HCT116 (cell line): ENCODE results near the gene CEP70. TPM values are rescaled to one million over a fixed set of nuclear protein-coding genes. Genes with fewer than 3 reads are reported as not detected.
"Not testable (repeated sequence)": the region's sequence is repeated elsewhere in the genome, so short reads cannot be mapped to it uniquely, and the experiment has no call there.

Experiments
- ATAC-seq: fragments of 200-7000 bp; cut with Tn5 transposase; 2 replicates; pipeline ENCODE4 v1.9.1; 2020; ENCODE audit warnings: mild to moderate bottlenecking, moderate library complexity
- BruUV-seq: library from RNA; stranded (reverse); fragments of 400-500 nt; replicated peaks from 2 replicates; lab custom pipeline; 2021; lab: Mats Ljungman, UMichigan
- CTCF ChIA-PET: fragments of 300-600 bp; sonication (Branson Sonifier 250); formaldehyde crosslinking; loops from one replicate; lab custom pipeline; 2021; ENCODE audit warnings: antibody characterized with exemption; lab: Charles Lee
- POLR2A ChIA-PET: fragments of 300-600, 350-600 bp; sonication (Branson Sonifier 250); formaldehyde crosslinking; loops from one replicate; lab custom pipeline; 2021; ENCODE audit warnings: antibody characterized with exemption; lab: Charles Lee
- RAD21 ChIA-PET, 2 experiments: fragments of 300-600 bp; sonication (Branson Sonifier 250); formaldehyde crosslinking; loops; one replicate each; lab custom pipeline; 2023; ENCODE audit warnings: low total read pairs in 2 of 2; ENCODE audit not compliant: uncharacterized antibody in 2 of 2, unreplicated experiment in 2 of 2, low non-redundant PET in 1 of 2; lab: Charles Lee
- DNase-seq: peaks from one replicate; pipeline ENCODE4 v3.0.0-alpha.2; 2010; ENCODE audit warnings: low read depth, low spot score
- H2AFZ ChIP-seq: fragments of 200-600 bp; shearing (Covaris generic), sonication (generic); 2 replicates; pipeline ENCODE4 v1.6.1; 2017; ENCODE audit warnings: low read depth, mixed run types, mixed read lengths, antibody characterized with exemption, low read length; ENCODE audit not compliant: poor library complexity, severe bottlenecking
- H3K27ac ChIP-seq: 2 replicates; pipeline ENCODE4 v1.5.1; 2012; ENCODE audit warnings: low read depth, low read length
- H3K27me3 ChIP-seq: fragments of 200-600 bp; sonication (generic); 2 replicates; pipeline ENCODE4 v1.6.1; 2016; ENCODE audit warnings: mixed run types, low read length, mixed read lengths; ENCODE audit not compliant: insufficient read depth
- H3K36me3 ChIP-seq, 2 experiments: fragments of 200-500 bp in 1 of 2; fragments of 200-600 bp in 1 of 2; sonication (Bioruptor generic) in 1 of 2; sonication (generic) in 1 of 2; 2 replicates each; pipeline versions ENCODE4 v1.5.1 to v1.6.1; 2014 to 2016; ENCODE audit warnings: low read length in 2 of 2, inconsistent platforms in 1 of 2, mixed read lengths in 1 of 2, mixed run types in 1 of 2; ENCODE audit not compliant: insufficient read depth in 2 of 2, control insufficient read depth in 1 of 2
- H3K4me1 ChIP-seq, 2 experiments: fragments of 200-600 bp in 1 of 2; sonication (generic) in 1 of 2; 2 replicates each; pipeline versions ENCODE4 v1.5.1 to v1.6.1; 2012 to 2017; ENCODE audit warnings: low read length in 2 of 2, inconsistent platforms in 1 of 2, mild to moderate bottlenecking in 1 of 2, mixed read lengths in 1 of 2, mixed run types in 1 of 2, moderate library complexity in 1 of 2; ENCODE audit not compliant: insufficient read depth in 2 of 2, control insufficient read depth in 1 of 2
- H3K4me2 ChIP-seq: fragments of 200-600 bp; sonication (generic); 2 replicates; pipeline ENCODE4 v1.6.1; 2017; ENCODE audit warnings: mixed run types, low read length, mixed read lengths
- H3K4me3 ChIP-seq, 2 experiments: fragments of 200-600 bp in 1 of 2; sonication (generic) in 1 of 2; replicated peaks in 1 of 2; 2 replicates each; pipeline ENCODE4 v1.5.1; 2011 to 2016; ENCODE audit warnings: low read length in 2 of 2, control low read depth in 1 of 2, low read depth in 1 of 2, mild to moderate bottlenecking in 1 of 2, mixed read lengths in 1 of 2, mixed run types in 1 of 2
- H3K79me2 ChIP-seq: fragments of 200-600 bp; sonication (generic); 2 replicates; pipeline ENCODE4 v1.6.1; 2017; ENCODE audit warnings: mild to moderate bottlenecking, mixed run types, low read length, moderate library complexity, mixed read lengths; ENCODE audit not compliant: insufficient read depth
- H3K9ac ChIP-seq: fragments of 200-600 bp; sonication (generic); 2 replicates; pipeline ENCODE4 v1.6.1; 2016; ENCODE audit warnings: low read length, mixed read lengths
- H3K9me2 ChIP-seq: fragments of 200-600 bp; sonication (generic), shearing (Covaris generic); 2 replicates; pipeline ENCODE4 v1.6.1; 2017; ENCODE audit warnings: mixed run types, mild to moderate bottlenecking, moderate library complexity; ENCODE audit not compliant: insufficient read depth
- H3K9me3 ChIP-seq, 2 experiments: fragments of 200-500 bp in 1 of 2; fragments of 200-600 bp in 1 of 2; sonication (Bioruptor generic) in 1 of 2; sonication (generic) in 1 of 2; 2 replicates each; pipeline ENCODE4 v1.6.1; 2014 to 2017; ENCODE audit warnings: low read length in 2 of 2, mixed read lengths in 2 of 2, inconsistent platforms in 1 of 2, low read depth in 1 of 2, mild to moderate bottlenecking in 1 of 2, mixed run types in 1 of 2, moderate library complexity in 1 of 2; ENCODE audit not compliant: control insufficient read depth in 1 of 2, insufficient read depth in 1 of 2
- H4K20me1 ChIP-seq: fragments of 200-600 bp; sonication (generic), shearing (Covaris generic); 2 replicates; pipeline ENCODE4 v1.6.1; 2017; ENCODE audit warnings: mixed run types, mild to moderate bottlenecking, moderate library complexity; ENCODE audit not compliant: insufficient read depth
- JUND ChIP-seq: IDR thresholded peaks from 2 replicates; pipeline ENCODE4 v1.6.1; 2012
- RAD21 ChIP-seq: IDR thresholded peaks from 2 replicates; pipeline ENCODE4 v1.6.1; 2012; ENCODE audit warnings: low read depth, mild to moderate bottlenecking
- ZBTB33 ChIP-seq: IDR thresholded peaks from 2 replicates; pipeline ENCODE4 v1.6.1; 2011; ENCODE audit warnings: mild to moderate bottlenecking, low read length, moderate library complexity; ENCODE audit not compliant: insufficient replicate concordance; ENCODE audit errors: extremely low read depth
- intact Hi-C: fragments of 100-400 bp; cut with micrococcal nuclease; formaldehyde crosslinking; loops from 2 replicates; pipeline ENCODE4 v1.10.0; 2022
- total RNA-seq: library from RNA; stranded (reverse); gene quantifications from one replicate; pipeline ENCODE4 v1.2.1, GENCODE V29; 2021; ENCODE audit not compliant: unreplicated experiment

CEP70 gene
- total RNA-seq, 1 experiment from 2014 or later, result 38.7 TPM

DNA sequence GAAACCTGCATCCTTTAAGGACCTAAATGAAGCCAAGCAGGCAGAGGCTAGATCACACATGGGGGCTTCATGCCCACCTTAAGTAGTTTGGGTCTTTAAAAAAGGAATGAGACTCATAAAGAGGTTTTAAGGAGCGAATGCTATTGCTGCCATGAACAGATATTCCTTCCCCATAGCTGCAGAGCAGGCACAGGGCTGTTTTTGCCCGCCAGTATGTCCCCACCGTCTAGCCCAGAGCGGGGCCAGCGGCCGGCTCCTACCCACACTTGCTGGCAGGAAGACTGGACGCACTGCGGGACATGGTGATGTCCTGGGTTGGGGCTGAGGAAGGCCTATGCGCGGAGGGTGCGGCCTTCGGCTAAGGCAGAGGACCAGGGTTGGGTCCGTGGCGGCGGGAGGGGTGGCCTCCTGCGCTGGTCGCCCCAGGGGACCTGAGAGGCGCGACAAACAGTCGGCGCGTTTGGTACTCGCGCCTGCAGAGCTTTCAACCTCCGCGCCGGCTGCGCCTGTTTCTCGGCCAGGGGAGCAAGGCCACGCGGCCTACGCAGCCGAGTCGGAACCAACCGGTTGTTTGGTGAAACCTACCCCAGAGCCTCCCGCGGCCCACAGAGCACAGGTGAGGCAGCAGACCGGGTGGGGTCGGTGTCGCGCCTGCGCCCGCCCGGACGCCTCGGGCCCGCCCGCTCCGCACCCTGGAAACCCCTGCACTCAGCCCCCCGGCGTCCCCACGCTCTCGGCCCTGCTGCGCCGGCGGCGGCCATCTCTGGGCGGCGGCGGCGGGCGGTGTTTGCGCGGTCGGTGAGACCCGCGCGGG, 14.5 kb upstream of the CEP70 start, which contains the start of gene FAIM (continued):
- no peak for TF ChIP-seq ZBTB33
- no peak for TF ChIP-seq JUND
- no peak for TF ChIP-seq RAD21

GRCh38 chr3:138604106-138604595, 10.1 kb upstream of the CEP70 start:
- RAD21 ChIA-PET, H3K9ac ChIP-seq, ATAC-seq, H3K4me1 ChIP-seq, BruUV-seq, H4K20me1 ChIP-seq, H3K36me3 ChIP-seq, CTCF ChIA-PET, H3K4me2 ChIP-seq, H3K79me2 ChIP-seq, H3K4me3 ChIP-seq, POLR2A ChIA-PET, H3K27ac ChIP-seq, H3K27me3 ChIP-seq, H3K9me2 ChIP-seq, intact Hi-C loops, H2AFZ ChIP-seq, DNase-seq, H3K9me3 ChIP-seq: not testable (repeated sequence)

- H3K4me3 ChIP-seq, H3K79me2 ChIP-seq, H3K27ac ChIP-seq, H3K4me2 ChIP-seq, intact Hi-C loops, H3K36me3 ChIP-seq, H4K20me1 ChIP-seq, CTCF ChIA-PET, H3K4me1 ChIP-seq, BruUV-seq, H3K9ac ChIP-seq, DNase-seq, H2AFZ ChIP-seq, ATAC-seq, POLR2A ChIA-PET, H3K9me2 ChIP-seq, H3K9me3 ChIP-seq, RAD21 ChIA-PET, H3K27me3 ChIP-seq: not testable (repeated sequence)
Observed at GRCh38 chr3:138601661-138602060, 7.6 kb upstream of the CEP70 start.
